ENCODE measurements around the gene FUT8. TPM values are rescaled to one million over a fixed set of nuclear protein-coding genes. Genes with fewer than 3 reads are reported as not detected.
A peak's percentile ranks its signal among the peaks of the same experiment; 100 is the strongest.

Gene FUT8
- total RNA-seq, 1 experiment from 2014 or later: 52.9 TPM

GRCh38 chr14:65770681-65771080, 358.2 kb downstream of the FUT8 start:
- no peak for DNase-seq (ENCODE audit: low read depth)

GRCh38 chr14:65771271-65771670, 358.7 kb downstream of the FUT8 start:
- no peak for DNase-seq (ENCODE audit: low read depth)

- no peak for DNase-seq (ENCODE audit: low read depth)
These were observed 359.9 kb downstream of the FUT8 start for GRCh38 chr14:65772466-65772865.

GRCh38 chr14:65772921-65773574, 360.5 kb downstream of the FUT8 start:
- DNase-seq (ENCODE audit: low read depth): no peak

GRCh38 chr14:65774041-65774440, 361.5 kb downstream of the FUT8 start:
- no peak for DNase-seq (ENCODE audit: low read depth)

- DNase-seq (ENCODE audit: low read depth): no peak
These were observed 363.8 kb downstream of the FUT8 start for GRCh38 chr14:65776193-65776852.

- DNase-seq (ENCODE audit: low read depth): no peak
These were observed 368.0 kb downstream of the FUT8 start for GRCh38 chr14:65780566-65780965.

- no peak for DNase-seq (ENCODE audit: low read depth)
These were observed 370.6 kb downstream of the FUT8 start for GRCh38 chr14:65783101-65783500.

GRCh38 chr14:65783576-65783975, 371.0 kb downstream of the FUT8 start:
- no peak for DNase-seq (ENCODE audit: low read depth)

- DNase-seq (ENCODE audit: low read depth): no peak
These were observed 372.0 kb downstream of the FUT8 start for GRCh38 chr14:65784574-65784973.

- no peak for DNase-seq (ENCODE audit: low read depth)
These were observed 374.9 kb downstream of the FUT8 start for GRCh38 chr14:65787461-65787860.

GRCh38 chr14:65788876-65789275, 376.3 kb downstream of the FUT8 start:
- no peak for DNase-seq (ENCODE audit: low read depth)

GRCh38 chr14:65789363-65789762, 376.8 kb downstream of the FUT8 start:
- DNase-seq (ENCODE audit: low read depth): no peak

GRCh38 chr14:65790172-65790815, 377.8 kb downstream of the FUT8 start:
- no peak for DNase-seq (ENCODE audit: low read depth)

GRCh38 chr14:65791191-65791981, 378.9 kb downstream of the FUT8 start:
- DNase-seq (ENCODE audit: low read depth): peak; percentile 64

- DNase-seq (ENCODE audit: low read depth): peak; percentile 22
These were observed 379.8 kb downstream of the FUT8 start for GRCh38 chr14:65792208-65792905.

Data from LHCN-M2 (cell line).